B cell (primary cell): ENCODE measurements around the gene NKD2. TPM values are rescaled to one million over a fixed set of nuclear protein-coding genes. Genes with fewer than 3 reads are reported as not detected.

ENCODE experiments used
- ATAC-seq: fragments of 200-7000 bp; cut with Tn5 transposase; one replicate; pipeline ENCODE4 v1.10.0; 2021; ENCODE audit warnings: low read depth, mild to moderate bottlenecking, moderate number of reproducible peaks, moderate library complexity
- CTCF ChIA-PET: fragments of 350-600 bp; sonication (Branson Sonifier 250); formaldehyde crosslinking; loops from one replicate; lab custom pipeline; 2021; ENCODE audit warnings: antibody characterized with exemption, inconsistent platforms; lab: Charles Lee
- POLR2A ChIA-PET: fragments of 350-600 bp; sonication (Branson Sonifier 250); formaldehyde crosslinking; loops from one replicate; lab custom pipeline; 2021; ENCODE audit warnings: antibody characterized with exemption; lab: Charles Lee
- DNase-seq: peaks from one replicate; pipeline ENCODE4 v3.0.0; 2013
- H2AFZ ChIP-seq: 2 replicates; pipeline ENCODE4 v1.6.1; 2012; ENCODE audit warnings: mild to moderate bottlenecking, low read depth, low read length; ENCODE audit not compliant: insufficient read depth, poor library complexity, severe bottlenecking
- H3K27ac ChIP-seq, 2 donors: 1 replicate in 1 of 2; 2 replicates in 1 of 2; pipeline ENCODE4 v1.5.1; 2012 to 2013; ENCODE audit warnings: low read length in 2 of 2, mild to moderate bottlenecking in 2 of 2, moderate library complexity in 1 of 2
- H3K27me3 ChIP-seq, 4 experiments: fragments of 200-600 bp in 1 of 4; sonication (generic) in 1 of 4; replicated peaks in 1 of 4; 1 replicate in 2 of 4; 2 replicates in 2 of 4; pipeline versions ENCODE4 v1.6.1 to v1.7.0; 2013 to 2016; ENCODE audit warnings: low read length in 3 of 4, mild to moderate bottlenecking in 2 of 4, mixed read lengths in 1 of 4, moderate library complexity in 1 of 4; ENCODE audit not compliant: insufficient read depth in 4 of 4, control insufficient read depth in 3 of 4; ENCODE audit errors: control extremely low read depth in 1 of 4
- H3K36me3 ChIP-seq, 2 experiments: replicated peaks in 1 of 2; 1 replicate in 1 of 2; 2 replicates in 1 of 2; pipeline versions ENCODE4 v1.6.1 to v1.7.1; 2013; ENCODE audit warnings: low read length in 1 of 2; ENCODE audit not compliant: insufficient read depth in 2 of 2, control insufficient read depth in 1 of 2; ENCODE audit errors: control extremely low read depth in 1 of 2, extremely low read depth in 1 of 2
- H3K4me1 ChIP-seq, 2 donors: fragments of 200-600 bp in 1 of 2; sonication (generic) in 1 of 2; 1 replicate in 1 of 2; 2 replicates in 1 of 2; pipeline versions ENCODE4 v1.5.1 to v1.6.1; 2013 to 2017; ENCODE audit warnings: low read length in 2 of 2; ENCODE audit not compliant: control insufficient read depth in 2 of 2, insufficient read depth in 2 of 2
- H3K4me2 ChIP-seq: replicated peaks from 2 replicates; pipeline ENCODE3; 2012; ENCODE audit warnings: mild to moderate bottlenecking, low read depth, low read length; ENCODE audit not compliant: poor library complexity, severe bottlenecking
- H3K4me3 ChIP-seq, 5 experiments: fragments of 200-600 bp in 1 of 5; sonication (generic) in 1 of 5; 1 replicate in 3 of 5; 2 replicates in 2 of 5; pipeline versions ENCODE4 v1.5.1 to v1.7.0; 2011 to 2016; ENCODE audit warnings: low read length in 4 of 5, mild to moderate bottlenecking in 4 of 5, low read depth in 2 of 5, control low read depth in 1 of 5, moderate library complexity in 1 of 5; ENCODE audit not compliant: insufficient read depth in 1 of 5; ENCODE audit errors: control extremely low read depth in 1 of 5, extremely low read depth in 1 of 5
- H3K79me2 ChIP-seq: fragments of 200-600 bp; sonication (generic); one replicate; pipeline ENCODE4 v1.6.0; 2016; ENCODE audit warnings: low read length; ENCODE audit not compliant: control insufficient read depth, insufficient read depth
- H3K9ac ChIP-seq: fragments of 200-600 bp; sonication (generic); 2 replicates; pipeline ENCODE4 v1.6.1; 2017; ENCODE audit warnings: mild to moderate bottlenecking, low read length, moderate library complexity
- H3K9me3 ChIP-seq, 3 donors: one replicate each; pipeline versions ENCODE4 v1.6.1 to v1.7.1; 2013; ENCODE audit warnings: low read length in 2 of 3; ENCODE audit not compliant: control insufficient read depth in 2 of 3, insufficient read depth in 1 of 3; ENCODE audit errors: control extremely low read depth in 1 of 3
- H4K20me1 ChIP-seq: 2 replicates; pipeline ENCODE4 v1.6.0; 2012; ENCODE audit warnings: mild to moderate bottlenecking, low read length; ENCODE audit not compliant: insufficient read depth, control insufficient read depth, poor library complexity, severe bottlenecking
- H3K27ac Mint-ChIP-seq: one replicate; pipeline ENCODE4 v1.8.0; 2021; ENCODE audit warnings: mixed read lengths
- H3K27me3 Mint-ChIP-seq: one replicate; pipeline ENCODE4 v1.8.0; 2021; ENCODE audit warnings: mixed read lengths
- H3K4me1 Mint-ChIP-seq: one replicate; pipeline ENCODE4 v1.8.0; 2021; ENCODE audit warnings: mixed read lengths
- H3K4me3 Mint-ChIP-seq: one replicate; pipeline ENCODE4 v1.8.0; 2021; ENCODE audit warnings: mixed read lengths
- H3K9me3 Mint-ChIP-seq: one replicate; pipeline ENCODE4 v1.8.0; 2022; ENCODE audit warnings: mixed read lengths; ENCODE audit not compliant: insufficient read depth
- EZH2 ChIP-seq: IDR thresholded peaks from 2 replicates; pipeline ENCODE4 v1.6.1; 2012; ENCODE audit warnings: borderline replicate concordance, low read depth, mild to moderate bottlenecking, moderate library complexity, low read length; ENCODE audit not compliant: insufficient read depth, poor library complexity, severe bottlenecking
- WGBS: methylation state at CpG from one replicate; pipeline ENCODE4 v1.1.5; 2013; ENCODE audit warnings: missing lambda C conversion rate; ENCODE audit not compliant: insufficient coverage; 5-methylcytosine and 5-hydroxymethylcytosine counted together
- intact Hi-C: fragments of 100-400 bp; cut with micrococcal nuclease; formaldehyde crosslinking; loops from one replicate; pipeline ENCODE4 v1.10.0; 2022
- polyA plus RNA-seq: library from polyadenylated mRNA; depleted of rRNA; stranded (reverse); fragments of >200 nt; gene quantifications from 2 replicates; pipeline ENCODE4 v1.2.3, GENCODE V29; 2012
- total RNA-seq, 2 donors: library from RNA; stranded (reverse); fragments of 120-200 nt in 1 of 2; gene quantifications; 1 replicate in 1 of 2; 2 replicates in 1 of 2; pipeline versions ENCODE4 v1.2.3 to v1.2.4, GENCODE V29; 2013 to 2022
- TF ChIP-seq, protein P1 (sequence below): fragments of 200-600 bp; IDR thresholded peaks from one replicate; pipeline ENCODE4 v1.8.0; 2022; ENCODE audit warnings: antibody characterized with exemption, mild to moderate bottlenecking

The NKD2 gene
- total and polyA plus RNA-seq, 2 donors (not counting 1 experiment from before 2014, with no cell fraction given) = 0.12 to 0.34 TPM

DNA sequence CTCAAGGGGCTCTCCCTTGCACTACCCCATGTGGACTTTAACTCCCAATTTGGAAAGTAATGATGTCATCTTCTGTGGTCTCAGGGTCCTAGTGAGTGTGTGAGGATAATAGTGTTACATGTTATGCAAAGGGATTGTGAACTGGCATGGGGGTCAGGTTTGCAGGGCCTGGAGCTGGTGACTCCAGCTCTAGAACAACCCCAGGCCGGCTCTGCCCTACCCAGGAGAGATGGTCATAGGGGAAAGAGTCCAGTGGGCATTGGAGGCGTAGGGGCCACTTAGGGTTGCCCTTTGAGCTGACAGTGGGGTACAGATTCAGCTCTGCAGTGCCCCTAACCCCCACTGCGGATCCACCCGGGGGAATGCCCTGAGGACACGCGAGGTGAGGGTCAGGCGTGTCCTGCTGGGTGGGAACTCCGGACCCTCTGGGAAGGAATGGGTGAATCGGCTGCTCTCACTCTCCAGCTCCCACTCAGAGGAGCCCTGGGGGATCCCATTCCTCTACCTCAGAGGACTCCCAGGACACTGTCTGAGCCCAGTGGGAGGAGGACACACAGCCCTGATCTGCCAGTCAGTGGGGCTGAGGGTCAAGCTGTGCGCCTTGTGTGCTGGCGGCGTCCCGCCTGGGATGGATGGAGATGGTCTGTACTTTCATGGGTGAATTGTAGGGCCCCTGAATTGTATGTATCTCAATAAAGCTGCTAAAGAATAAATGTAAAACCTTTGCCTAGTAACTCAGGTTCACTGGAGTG lies 2.5 kb upstream of the NKD2 start:
- Histone ChIP-seq H3K4me2 (peak overlapping the region; percentile 94), H4K20me1 (no peaks in the 10 kb centered on the region), H3K79me2 (no peaks in the 10 kb centered on the region), H3K4me3 (no peak overlapping the region), H3K27ac (no peak overlapping the region), H3K4me1 (peaks cover 24 to 31% of the 10 kb centered on the region in 2 donors), H3K9ac (no peak overlapping the region), H3K9me3 (peaks cover 0 to 6% (median 0%) of the 10 kb centered on the region in 3 donors), H2AFZ (no peak overlapping the region), H3K36me3 (no peaks in the 10 kb centered on the region), H3K27me3 (peaks cover 0 to 65% (median 21%) of the 10 kb centered on the region in 4 experiments)
- ChIA-PET CTCF (interaction anchor here (0.6 to 0.8 kb wide), 2 partner anchors 13 to 161 kb away, joined by 3 to 4 read pairs; no protein-coding TSS in a partner anchor), POLR2A (no interaction called here)
- TF ChIP-seq, protein P1, sequence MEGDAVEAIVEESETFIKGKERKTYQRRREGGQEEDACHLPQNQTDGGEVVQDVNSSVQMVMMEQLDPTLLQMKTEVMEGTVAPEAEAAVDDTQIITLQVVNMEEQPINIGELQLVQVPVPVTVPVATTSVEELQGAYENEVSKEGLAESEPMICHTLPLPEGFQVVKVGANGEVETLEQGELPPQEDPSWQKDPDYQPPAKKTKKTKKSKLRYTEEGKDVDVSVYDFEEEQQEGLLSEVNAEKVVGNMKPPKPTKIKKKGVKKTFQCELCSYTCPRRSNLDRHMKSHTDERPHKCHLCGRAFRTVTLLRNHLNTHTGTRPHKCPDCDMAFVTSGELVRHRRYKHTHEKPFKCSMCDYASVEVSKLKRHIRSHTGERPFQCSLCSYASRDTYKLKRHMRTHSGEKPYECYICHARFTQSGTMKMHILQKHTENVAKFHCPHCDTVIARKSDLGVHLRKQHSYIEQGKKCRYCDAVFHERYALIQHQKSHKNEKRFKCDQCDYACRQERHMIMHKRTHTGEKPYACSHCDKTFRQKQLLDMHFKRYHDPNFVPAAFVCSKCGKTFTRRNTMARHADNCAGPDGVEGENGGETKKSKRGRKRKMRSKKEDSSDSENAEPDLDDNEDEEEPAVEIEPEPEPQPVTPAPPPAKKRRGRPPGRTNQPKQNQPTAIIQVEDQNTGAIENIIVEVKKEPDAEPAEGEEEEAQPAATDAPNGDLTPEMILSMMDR = no peak
- no peak for TF ChIP-seq EZH2
- WGBS = 95% methylated on average over 13 of the region's 13 CpGs
- ATAC-seq (no peak), DNase-seq (no peak)
- Mint-ChIP-seq H3K4me3 (peak overlapping the region; percentile 73), H3K9me3 (no peaks in the 10 kb centered on the region), H3K27ac (no peak overlapping the region), H3K4me1 (peaks cover 26% of the 10 kb centered on the region), H3K27me3 (peaks cover 54% of the 10 kb centered on the region)
- intact Hi-C loops = no loop called here

DNA sequence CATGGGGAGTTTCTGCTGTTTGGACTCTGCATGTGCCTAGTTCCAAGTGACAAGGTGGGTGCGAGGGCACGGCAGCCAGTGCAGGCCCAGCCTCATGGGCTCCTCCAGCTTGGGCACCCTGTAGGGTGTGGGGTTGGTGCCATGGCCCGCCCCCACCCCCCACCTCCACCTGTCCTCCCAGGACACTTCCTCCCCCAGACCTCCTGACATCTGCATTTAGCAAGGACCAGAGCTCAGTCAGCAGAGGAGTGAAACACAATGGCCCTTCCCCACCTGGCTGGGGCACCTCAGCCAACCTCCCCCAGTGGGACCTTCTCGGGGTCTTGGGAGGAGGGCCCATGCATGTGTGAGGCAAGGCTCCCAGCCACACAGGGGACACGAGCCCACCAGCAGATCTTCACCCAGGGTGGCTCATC lies 1.9 kb upstream of the NKD2 start:
- Histone ChIP-seq H3K79me2 (no peaks in the 10 kb centered on the region), H3K27ac (no peak overlapping the region), H3K27me3 (peaks cover 0 to 70% (median 21%) of the 10 kb centered on the region in 4 experiments), H3K9me3 (peaks cover 0 to 6% (median 0%) of the 10 kb centered on the region in 3 donors), H3K4me2 (no peak overlapping the region), H3K4me1 (peaks cover 24 to 31% of the 10 kb centered on the region in 2 donors), H4K20me1 (no peaks in the 10 kb centered on the region), H3K4me3 (no peak overlapping the region), H2AFZ (no peak overlapping the region), H3K36me3 (no peaks in the 10 kb centered on the region), H3K9ac (no peak overlapping the region)
- ChIA-PET CTCF (no interaction called here), POLR2A (interaction anchor here (0.7 kb wide), 1 partner anchor 152 kb away, joined by 4 read pairs; no protein-coding TSS in a partner anchor)
- 100% methylated on average over 4 of the region's 5 CpGs for WGBS
- TF ChIP-seq EZH2 = no peak
- TF ChIP-seq, protein P1 = no peak
- Mint-ChIP-seq H3K4me3 (peak overlapping the region; percentile 73), H3K4me1 (peaks cover 27% of the 10 kb centered on the region), H3K9me3 (no peaks in the 10 kb centered on the region), H3K27me3 (peaks cover 59% of the 10 kb centered on the region), H3K27ac (no peak overlapping the region)
- ATAC-seq (no peak), DNase-seq (no peak)
- intact Hi-C loops = no loop called here
